Midbrain (tissue), 1 donor: ENCODE results near the gene ZNF845.
A peak's percentile ranks its signal among the peaks of the same experiment; 100 is the strongest.
"Not testable (repeated sequence)": the region's sequence is repeated elsewhere in the genome, so short reads cannot be mapped to it uniquely, and the experiment has no call there.

Experiments used
- DNase-seq: peaks from one replicate; lab custom pipeline; 2025; lab: John Stamatoyannopoulos, UW

ZNF845 gene

DNA sequence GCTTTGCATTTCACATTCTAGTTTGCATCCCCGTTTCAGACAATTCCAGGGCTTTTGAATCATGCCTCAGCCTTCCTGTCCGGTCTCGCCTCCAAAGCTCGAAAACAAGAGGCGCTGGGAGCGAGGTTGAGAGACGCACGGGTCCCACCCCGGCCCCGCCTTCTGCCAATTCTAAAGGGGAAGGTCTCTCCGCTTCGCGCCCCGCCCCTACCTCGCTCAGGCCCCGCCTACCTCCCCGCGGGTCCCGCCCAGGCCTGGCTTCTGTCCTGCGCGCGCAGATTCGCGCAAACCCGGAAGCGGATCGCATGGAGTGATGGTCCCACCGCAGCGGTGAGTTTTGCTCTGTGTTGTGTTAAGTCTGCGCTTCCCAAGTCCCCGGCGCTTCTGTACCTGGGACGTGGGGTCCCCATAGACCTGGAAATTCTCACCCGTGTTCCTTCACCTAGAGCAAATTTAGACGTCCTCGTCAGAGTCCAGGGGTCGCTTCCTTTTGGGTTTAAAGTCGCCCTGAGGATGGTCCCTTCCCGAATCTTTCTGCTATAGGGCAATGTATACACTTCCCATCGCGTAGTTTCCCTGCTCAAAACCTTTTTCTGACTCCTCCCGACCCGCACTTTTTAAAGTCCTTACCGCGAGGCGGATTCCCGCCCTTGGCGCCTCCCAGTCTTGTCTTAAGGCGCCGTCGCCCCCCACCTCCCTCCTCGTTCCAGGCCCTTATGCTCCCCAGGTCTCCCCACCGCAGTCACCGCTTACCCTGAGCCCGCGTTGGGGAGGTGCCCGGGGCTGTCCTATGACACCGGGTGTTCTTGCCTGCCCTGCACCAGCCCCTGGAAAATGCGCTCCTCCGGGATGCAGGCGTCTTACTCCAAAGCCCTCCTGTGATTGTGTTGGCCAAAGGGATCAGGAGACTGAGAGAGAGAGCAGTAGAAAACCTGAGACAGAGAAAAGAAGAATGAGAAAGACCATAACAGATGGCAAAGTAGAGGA, at the start of gene ZNF845:
ZNF845 (plus strand) TSS at position 287 of the 987 bp plus-strand sequence. CDS start 7,559 bp downstream, outside the sequence.
- DNase-seq: peak; percentile 87

DNA sequence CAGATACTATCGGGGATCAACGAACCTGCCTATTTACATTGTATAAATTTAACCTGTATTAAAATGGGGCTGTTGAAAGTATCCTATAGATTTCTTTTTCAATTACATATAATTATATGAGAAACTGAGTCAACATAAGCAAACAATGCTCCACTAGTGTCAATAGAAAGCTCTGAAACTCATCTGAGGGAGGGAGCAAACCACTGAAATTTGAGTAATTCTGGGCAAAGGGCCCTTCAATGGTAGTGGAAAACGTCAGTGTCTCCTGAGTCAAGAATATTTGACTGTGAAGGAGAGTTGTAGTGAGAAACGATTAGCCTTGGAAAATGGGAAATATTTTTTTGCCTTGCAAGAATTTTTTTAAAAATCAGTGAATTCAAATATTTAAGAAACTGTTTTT, 48.5 kb upstream of the ZNF845 start:
- DNase-seq: no peak

DNA sequence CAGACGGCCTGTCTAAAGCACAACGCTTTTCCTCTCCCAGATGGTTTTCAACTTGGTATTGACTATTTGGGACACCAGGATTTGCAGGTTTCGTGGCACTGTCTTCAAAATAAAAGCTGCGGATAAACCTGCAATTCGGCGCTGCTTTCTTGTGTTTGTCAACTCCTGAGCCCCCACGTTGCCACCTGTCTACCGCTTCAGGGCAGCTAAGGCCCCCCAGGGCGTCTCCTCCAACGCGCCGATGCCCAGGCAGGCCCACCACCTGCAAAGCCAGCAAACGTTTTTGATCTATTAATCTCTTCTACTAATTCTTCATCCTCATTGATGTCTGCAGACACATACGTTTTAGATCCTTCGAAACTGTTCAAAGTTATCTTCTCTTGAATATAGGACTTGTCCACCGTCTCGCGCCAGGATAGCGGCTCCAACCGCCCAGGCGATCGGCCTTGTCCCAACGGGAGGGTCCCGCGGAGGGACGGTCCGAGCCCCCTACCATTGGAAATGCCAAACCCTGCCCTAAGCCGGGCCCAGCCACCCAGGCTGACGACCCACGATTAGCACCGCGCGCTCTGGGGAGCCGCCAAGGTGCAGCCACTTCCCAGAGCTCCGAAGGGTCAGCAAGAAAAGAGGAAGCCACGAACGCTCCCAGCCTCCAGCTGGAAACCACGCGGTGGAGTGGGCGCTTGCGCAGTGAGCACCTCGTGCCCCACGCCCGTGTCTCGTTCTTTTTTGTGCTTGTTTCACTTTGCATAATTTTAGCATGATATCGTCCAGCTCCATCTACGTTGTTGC, 42.6 kb upstream of the ZNF845 start:
- DNase-seq: no peak

DNA sequence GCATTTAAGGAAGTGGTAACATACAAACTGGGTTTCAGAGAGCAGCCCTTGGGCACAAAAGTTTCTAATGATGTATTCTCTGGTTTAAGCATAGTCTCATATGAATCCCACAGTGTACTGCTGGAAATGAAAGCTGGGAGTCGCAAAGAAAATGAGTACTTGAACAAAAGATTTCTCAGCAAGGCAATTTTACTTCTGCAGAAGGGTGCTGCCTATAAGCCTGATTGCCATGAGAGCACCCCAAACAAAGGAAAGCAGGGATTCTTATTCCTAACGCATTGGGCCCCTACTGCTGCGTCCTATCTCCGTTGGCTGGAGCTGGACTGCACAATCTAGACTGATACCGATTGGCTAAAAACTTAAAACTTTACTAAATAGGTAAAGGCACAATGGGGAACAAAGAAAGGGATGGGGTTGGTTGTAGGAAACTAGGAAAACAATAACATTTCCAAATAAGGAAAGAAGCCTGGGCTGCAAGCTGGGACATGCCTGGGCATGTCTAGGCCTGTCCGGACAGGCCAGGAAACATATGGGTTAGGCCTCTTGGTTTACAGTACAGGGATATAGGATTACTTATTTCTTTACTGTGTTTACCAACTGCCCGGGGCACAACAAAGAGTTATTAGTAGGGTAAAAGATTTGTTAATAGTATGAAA, 38.6 kb upstream of the ZNF845 start:
- DNase-seq: no peak

DNA sequence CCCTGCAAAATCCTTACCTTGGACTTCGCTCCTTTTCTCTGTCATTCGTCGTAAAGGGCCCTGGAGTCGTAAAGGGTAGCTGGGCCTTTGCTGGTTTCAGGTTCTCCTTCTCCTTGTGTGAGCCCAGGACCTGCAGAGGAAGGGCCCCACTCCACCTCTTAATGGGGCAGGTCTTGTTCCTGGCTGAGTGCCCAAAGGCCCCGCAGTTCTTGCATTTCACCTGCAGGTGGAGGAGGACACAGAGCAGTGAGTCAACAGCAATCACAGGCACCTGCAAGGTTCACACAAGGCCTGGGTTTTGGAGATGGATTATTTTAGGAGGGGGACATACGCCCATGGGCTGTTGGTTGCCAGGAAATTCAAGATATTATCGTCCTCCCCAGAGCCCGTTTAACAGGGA, 32.2 kb upstream of the ZNF845 start:
- not testable (repeated sequence) for DNase-seq

DNA sequence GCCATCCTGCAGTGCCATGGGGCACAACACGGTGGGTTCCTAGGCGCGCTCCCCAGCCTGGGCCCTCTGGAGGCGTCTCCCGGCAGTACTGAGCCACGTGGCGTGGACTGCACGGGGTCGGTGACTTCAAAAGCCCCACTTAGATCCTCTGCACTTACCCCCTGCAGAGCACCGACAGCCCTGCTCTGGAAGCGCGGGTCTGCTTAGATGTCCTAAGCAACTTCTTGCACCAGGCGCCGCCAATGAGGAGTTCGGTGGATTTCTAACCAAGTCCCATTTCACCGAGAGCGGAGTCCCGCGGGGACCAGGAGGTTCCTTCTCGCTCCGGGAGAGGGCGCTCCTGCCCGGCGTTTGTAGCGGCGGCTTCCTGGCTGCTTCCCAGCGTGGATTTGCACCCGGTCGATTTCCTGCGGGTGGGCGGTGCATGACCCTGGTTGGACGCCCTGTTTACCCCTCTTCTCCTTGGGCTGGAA, 25.2 kb upstream of the ZNF845 start:
- DNase-seq: peak; percentile 30

DNA sequence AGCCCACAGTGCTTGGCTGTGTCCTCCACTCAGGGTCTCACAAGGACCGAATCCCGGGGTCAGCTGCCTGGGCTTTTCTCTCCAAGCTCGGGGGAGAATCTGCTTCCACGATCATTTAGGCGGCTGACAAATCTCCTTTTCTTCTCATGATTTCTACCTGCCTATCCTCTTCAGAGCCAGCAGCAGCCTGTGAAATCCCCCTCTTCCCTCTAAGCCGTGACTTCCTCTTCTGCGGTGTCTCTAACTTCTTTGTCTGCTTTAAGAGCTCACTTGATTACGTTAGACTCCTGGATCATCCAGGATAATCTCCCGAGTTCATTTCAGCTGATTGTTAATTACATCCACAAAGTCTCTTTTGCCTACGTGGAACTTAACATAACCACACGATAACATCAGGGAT, 22.5 kb upstream of the ZNF845 start:
- no peak for DNase-seq

DNA sequence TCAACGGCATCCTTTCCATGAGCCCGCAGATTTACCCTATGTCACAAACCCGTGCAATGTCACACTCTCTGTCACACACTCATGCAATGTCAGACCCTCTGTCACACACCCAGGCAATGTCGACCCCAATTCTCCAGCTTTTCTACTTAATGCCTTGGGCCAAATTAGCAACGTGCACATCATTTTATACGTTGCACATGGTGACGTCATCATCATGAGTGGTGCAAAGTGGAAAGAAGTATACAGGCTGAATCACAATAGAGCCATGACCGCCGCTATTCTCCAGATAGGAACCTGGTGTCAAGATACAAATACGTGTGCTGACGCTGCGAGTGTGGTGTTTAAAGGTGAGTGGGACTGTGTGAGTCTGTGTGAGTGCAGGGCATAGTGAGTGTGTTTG, 21.7 kb upstream of the ZNF845 start:
- DNase-seq: no peak

DNA sequence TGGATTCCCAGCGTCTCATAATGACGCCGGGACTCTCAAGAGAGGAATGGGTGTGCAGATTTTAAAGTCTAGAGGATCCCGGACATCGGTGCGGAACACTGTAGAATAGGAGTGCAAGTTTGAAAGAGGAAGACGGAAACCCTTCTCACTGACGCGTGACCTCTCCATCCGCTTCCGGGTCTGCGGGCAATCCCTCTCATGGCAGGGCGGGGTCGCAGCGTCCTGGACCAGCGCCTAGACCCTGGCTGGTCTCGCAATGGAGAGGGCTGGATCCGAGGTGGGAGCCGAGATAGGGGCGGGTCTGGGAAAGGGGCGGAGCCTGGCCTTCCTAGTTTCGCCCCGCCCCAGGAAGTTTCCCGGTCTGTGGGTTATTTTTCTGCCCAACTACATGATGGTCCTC, 4.6 kb upstream of the ZNF845 start:
- DNase-seq: no peak

DNA sequence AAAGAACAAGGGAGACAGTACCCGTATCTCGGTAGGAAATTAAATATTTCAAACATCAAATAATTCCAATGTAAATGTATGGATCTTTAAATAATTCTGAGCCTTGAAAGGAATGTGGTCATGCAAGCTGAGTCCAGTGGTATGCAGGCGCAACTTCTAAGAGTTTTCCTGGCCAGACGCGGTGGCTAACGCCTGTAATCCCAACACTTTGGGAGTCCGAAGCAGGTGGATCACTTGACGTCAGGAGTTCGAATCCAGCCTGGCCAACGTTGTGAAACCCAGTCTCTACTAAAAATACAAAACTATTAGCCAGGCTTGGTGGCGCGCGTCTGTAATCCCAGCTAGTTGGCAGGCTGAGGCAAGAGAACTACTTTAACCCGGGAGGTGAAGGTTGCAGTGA, 1.1 kb upstream of the ZNF845 start:
- DNase-seq: no peak

DNA sequence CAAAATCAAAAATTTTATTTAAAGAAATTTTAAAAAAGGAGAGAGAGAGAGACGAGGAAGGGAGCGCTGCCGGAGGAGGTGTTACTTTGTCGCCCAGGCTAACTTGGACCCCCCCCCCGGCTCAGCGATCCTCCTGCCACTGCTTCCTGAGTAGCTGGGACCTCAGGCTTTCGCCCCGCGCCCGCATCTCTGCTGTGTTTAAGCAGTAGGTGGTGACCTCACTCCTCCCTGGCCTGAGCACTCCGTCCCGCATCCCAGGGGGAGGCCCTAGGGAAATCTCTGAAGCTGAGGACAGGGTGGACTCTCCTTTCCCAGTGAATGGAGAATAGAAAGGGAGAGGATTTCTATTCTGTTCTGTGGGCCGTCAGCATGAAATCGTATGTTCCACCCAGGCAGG, 485 bp upstream of the ZNF845 start:
- peak; percentile 22 for DNase-seq

DNA sequence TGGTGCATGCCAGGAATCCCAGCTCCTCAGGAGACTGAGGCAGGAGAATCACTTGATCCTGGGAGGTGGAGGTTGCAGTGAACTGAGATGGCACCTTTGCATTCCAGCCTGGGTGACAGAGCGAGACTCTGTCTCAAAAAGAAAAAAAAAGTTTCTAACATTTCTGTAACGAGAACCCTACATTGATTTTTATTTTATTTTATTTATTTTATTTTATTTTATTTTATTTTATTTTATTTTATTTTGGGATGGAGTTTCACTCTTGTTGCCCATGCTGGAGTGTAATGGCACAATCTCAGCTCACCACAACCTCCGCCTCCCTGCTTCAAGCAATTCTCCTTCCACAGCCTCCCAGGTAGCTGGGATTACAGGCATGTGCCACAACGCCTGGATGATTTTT, 10.9 kb downstream of the ZNF845 start:
- not testable (repeated sequence) for DNase-seq

DNA sequence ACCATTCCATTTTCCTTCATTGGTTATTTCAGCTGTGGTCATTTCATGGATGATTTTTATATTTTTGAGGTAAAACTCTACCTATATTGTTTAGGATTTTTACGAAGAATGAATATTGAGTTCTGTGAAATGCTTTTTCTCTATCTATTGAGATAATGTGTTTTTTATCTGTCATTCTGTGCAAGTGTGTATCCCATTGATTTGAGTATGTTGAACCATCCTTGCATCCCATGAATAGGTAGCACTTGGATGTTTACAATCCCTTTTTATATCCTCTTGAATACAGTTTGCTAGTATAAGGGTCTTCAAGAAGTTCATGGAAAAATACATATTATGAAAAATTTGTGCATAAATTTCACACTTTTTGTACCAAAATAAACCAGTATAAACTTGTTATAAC, 22.2 kb downstream of the ZNF845 start:
- DNase-seq: no peak

DNA sequence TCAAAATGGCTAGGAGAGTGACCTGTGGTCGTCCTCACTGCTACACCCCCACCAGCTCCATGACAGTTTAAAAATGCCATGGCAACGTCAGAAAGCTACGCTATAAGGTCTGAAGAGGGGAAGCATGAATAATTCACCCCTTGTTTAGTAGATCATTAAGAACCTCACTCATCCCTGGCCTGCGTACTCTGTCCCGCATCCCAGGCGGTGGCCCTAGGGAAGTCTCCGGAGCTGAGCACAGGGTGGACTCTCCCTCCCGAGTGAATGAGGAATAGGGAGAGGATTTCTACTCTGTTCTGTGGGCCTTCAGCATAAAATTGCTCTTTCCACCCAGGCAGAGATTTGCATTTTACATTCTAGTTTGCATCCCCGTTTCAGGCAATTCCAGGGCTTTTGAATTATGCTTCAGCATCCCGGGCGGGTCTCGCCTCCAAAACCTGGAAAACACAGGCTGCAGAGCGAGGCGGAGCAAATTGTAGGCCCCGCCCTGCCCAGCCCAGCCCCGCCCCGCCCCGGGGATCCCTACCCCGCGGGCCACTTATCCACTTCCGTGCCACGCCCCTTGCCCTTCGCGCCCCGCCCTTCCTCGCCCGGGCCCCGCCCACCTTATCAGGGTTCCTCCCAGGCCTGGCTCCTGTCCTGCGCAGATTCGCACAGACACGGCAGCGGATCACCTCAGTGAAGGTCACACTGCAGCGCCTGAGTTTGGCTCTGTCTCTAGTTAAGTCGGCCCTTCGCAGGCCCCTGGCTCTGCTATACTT, 24.5 kb downstream of the ZNF845 start:
- no peak for DNase-seq

DNA sequence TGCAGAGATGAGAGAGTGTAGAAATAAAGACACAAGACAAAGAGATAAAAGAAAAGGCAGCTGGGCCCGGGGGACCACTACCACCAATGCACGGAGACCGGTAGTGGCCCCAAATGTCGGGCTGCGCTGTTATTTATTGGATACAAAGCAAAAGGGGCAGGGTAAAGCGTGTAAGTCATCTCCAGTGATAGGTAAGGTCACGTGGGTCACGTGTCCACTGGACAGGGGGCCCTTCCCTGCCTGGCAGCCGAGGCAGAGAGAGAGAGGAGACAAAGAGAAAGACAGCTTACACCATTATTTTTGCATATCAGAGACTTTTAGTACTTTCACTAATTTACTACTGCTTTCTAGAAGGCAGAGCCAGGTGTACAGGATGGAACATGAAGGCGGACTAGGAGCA, 26.5 kb downstream of the ZNF845 start:
- not testable (repeated sequence) for DNase-seq

DNA sequence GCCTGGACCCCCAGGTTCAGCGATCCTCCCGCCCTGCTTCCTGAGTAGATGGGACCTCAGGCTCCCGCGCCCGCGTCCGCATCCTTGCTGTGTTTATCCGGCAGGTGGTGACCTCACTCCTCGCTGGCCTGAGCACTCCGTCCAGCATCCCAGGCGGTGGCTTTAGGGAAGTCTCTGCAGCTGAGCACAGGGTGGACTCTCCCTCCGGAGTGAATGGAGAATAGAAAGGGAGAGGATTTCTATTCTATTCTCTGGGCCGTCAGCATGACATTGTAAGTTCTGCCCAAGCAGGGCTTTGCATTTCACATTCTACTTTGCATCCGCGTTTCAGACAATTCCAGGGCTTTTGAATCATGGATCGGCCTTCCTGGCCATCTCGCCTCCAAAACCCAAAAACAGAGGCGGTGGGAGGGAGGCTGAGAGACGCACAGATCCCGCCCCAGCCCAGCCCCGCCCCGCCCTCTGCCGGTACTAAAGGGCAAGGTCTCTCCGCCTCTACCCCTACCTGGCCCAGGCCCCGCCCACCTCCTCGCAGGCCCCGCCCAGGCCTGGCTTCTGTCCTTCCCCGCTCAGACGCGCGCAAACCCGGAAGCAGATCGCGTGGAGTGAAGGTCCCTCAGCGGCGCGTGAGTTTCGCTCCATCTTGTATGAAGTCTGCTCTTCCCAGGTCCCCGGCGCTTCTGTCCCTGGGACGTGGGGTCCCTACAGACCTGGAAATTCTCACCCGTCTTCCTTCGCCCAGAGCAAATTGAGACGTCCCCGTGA, 31.8 kb downstream of the ZNF845 start, which contains the start of gene ZNF525:
ZNF525 (plus strand) TSS at position 572 of the 765 bp plus-strand sequence. CDS start 6,577 bp downstream, outside the sequence.
- peak; percentile 69 for DNase-seq

DNA sequence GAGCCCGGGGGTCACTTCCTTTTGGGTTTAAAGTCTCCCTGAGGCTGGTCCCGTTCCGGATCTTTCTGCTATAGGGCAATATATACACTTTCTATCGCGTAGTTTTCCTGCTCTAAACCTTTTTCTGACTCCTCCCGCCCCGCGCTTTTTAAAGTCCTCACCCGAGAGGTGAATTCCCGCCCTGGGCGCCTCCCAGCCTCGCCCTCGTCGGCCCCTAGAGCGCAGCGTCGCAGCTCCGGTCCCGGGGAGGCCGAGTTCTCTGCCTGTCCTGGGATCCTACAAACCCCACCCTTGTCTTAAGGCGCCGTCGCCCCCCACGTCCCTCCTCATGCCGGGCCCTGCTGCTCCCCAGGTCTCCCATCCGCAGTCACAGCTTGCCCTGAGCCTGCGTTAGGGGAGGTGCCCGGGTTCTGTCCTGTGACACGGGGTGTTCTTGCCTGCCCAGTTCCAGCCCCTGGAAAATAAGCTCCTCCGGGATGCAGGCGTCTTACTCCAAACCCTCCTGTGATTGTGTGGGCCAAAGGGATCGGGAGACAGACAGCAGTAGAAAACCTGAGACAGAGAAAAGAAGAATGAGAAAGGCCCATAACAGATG, 32.4 kb downstream of the ZNF845 start:
- no peak for DNase-seq

DNA sequence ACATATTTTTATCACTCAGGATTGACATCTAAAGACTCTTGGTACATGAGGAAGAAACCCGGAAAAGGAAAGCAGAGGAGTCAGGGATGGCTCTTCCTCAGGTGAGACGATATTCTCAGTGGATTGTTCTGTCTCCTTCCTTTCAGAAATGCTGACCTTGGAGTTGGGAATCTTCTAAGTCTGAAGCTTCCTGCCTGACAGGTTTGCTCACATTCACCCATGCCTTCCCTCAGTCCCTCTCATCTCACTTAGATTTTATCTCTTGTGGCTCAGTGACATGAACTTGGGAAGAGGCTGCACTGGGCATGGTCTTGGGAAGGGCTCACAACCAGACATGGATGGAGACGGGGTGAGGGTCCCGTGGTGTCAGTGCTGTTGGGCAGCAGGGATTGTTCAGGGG, 38.6 kb downstream of the ZNF845 start:
- DNase-seq: no peak

DNA sequence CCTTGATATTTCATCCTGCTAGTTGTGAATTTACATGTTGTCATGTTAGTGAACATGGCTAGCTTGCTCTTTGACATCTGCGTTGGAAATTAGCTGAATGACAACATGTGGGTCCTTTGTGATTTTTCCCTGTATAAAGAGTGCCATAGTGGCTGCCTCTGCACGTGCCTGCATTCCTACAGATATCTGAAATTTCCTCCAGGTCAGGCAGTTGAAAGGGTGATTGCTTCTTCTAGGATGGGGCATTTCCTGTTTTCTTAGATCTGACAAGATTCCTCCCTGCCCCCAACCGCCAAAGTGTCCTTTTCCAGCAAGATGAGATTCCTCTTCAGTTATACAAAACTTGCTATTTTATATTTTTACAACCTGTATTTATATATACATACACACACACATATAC, 40.7 kb downstream of the ZNF845 start:
- DNase-seq: no peak

DNA sequence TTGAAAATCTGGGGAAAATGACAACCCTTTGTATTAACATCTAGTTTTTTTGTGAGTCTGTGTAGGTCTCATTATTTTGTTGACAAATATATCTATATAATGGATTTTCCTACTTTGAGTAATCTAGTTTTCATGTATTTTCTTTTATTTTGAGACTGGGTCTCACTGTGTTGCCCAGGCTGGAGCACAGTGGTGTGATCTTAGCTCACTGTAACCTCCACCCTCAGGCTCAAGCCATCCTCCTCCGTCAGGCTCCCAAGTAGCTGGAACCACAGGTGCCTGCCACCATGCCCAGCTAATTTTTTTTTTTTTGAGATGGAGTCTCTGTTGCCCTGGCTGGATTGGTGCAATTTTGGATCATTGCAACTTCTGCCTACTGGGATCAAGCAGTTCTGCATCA, 41.2 kb downstream of the ZNF845 start:
- DNase-seq: no peak
